Liver (tissue), 9 donors: Measurements from ENCODE around the gene TSPAN17. TPM values are rescaled to one million over a fixed set of nuclear protein-coding genes. Genes with fewer than 3 reads are reported as not detected.

Experiments
- DNase-seq: peaks from one replicate; pipeline ENCODE4 v3.0.0-alpha.2; 2017; ENCODE audit warnings: low spot score
- H3K27ac ChIP-seq, 2 donors: one replicate each; pipeline ENCODE4 v1.7.0; 2013; ENCODE audit warnings: inconsistent platforms in 2 of 2, low read length in 2 of 2, control low read depth in 1 of 2, low read depth in 1 of 2, mild to moderate bottlenecking in 1 of 2
- H3K27me3 ChIP-seq, 4 donors: one replicate each; pipeline versions ENCODE4 v1.6.1 to v1.7.0; 2013; ENCODE audit warnings: low read length in 3 of 4, inconsistent platforms in 1 of 4, mild to moderate bottlenecking in 1 of 4, moderate library complexity in 1 of 4; ENCODE audit not compliant: control insufficient read depth in 4 of 4, insufficient read depth in 4 of 4
- H3K36me3 ChIP-seq, 4 donors: one replicate each; pipeline versions ENCODE4 v1.6.1 to v1.7.0; 2013; ENCODE audit warnings: low read length in 3 of 4, mild to moderate bottlenecking in 3 of 4, low read depth in 1 of 4, moderate library complexity in 1 of 4; ENCODE audit not compliant: control insufficient read depth in 4 of 4, insufficient read depth in 3 of 4
- H3K4me1 ChIP-seq, 4 donors: one replicate each; pipeline versions ENCODE4 v1.6.1 to v1.7.0; 2013; ENCODE audit warnings: low read length in 3 of 4, mild to moderate bottlenecking in 3 of 4, moderate library complexity in 1 of 4; ENCODE audit not compliant: control insufficient read depth in 4 of 4, insufficient read depth in 4 of 4
- H3K4me3 ChIP-seq, 3 donors: one replicate each; pipeline versions ENCODE4 v1.6.1 to v1.7.0; 2013; ENCODE audit warnings: low read length in 3 of 3, control low read depth in 1 of 3, low read depth in 1 of 3, mild to moderate bottlenecking in 1 of 3
- H3K9ac ChIP-seq, 2 donors: one replicate each; pipeline ENCODE4 v1.7.0; 2013; ENCODE audit warnings: low read length in 2 of 2, mild to moderate bottlenecking in 2 of 2, moderate library complexity in 2 of 2, control low read depth in 1 of 2, low read depth in 1 of 2
- H3K9me3 ChIP-seq, 4 donors: one replicate each; pipeline versions ENCODE4 v1.6.1 to v1.7.0; 2013; ENCODE audit warnings: low read length in 3 of 4; ENCODE audit not compliant: control insufficient read depth in 4 of 4
- ATF3 ChIP-seq: IDR thresholded peaks from 2 replicates; pipeline ENCODE4 v1.6.1; 2016; ENCODE audit warnings: antibody characterized with exemption
- CTCF ChIP-seq: fragments of 150-350 bp; IDR thresholded peaks from 2 replicates; pipeline ENCODE4 v1.5.1; 2017; ENCODE audit warnings: improper control_type of control experiment, low read depth, low read length; ENCODE audit not compliant: missing input control
- EGR1 ChIP-seq, 2 donors: IDR thresholded peaks; 2 replicates each; pipeline ENCODE4 v1.6.1; 2016 to 2018; ENCODE audit warnings: antibody characterized with exemption in 2 of 2, low read depth in 2 of 2
- FOXA1 ChIP-seq: IDR thresholded peaks from 2 replicates; pipeline ENCODE4 v1.6.1; 2016; ENCODE audit warnings: antibody characterized with exemption
- GABPA ChIP-seq, 2 donors: IDR thresholded peaks in 1 of 2; conservative IDR thresholded peaks in 1 of 2; 2 replicates each; pipeline ENCODE4 v1.6.1; 2016; ENCODE audit warnings: antibody characterized with exemption in 2 of 2, mild to moderate bottlenecking in 1 of 2, moderate library complexity in 1 of 2
- HNF4G ChIP-seq: IDR thresholded peaks from 2 replicates; pipeline ENCODE4 v1.6.1; 2016; ENCODE audit warnings: antibody characterized with exemption
- MAX ChIP-seq: IDR thresholded peaks from 2 replicates; pipeline ENCODE4 v1.6.1; 2016; ENCODE audit warnings: antibody characterized with exemption
- NR2F2 ChIP-seq: IDR thresholded peaks from 2 replicates; pipeline ENCODE4 v1.6.1; 2016; ENCODE audit warnings: antibody characterized with exemption
- RAD21 ChIP-seq, 2 donors: IDR thresholded peaks; 2 replicates each; pipeline ENCODE4 v1.6.1; 2016; ENCODE audit warnings: antibody characterized with exemption in 2 of 2, mild to moderate bottlenecking in 2 of 2
- REST ChIP-seq: IDR thresholded peaks from 2 replicates; pipeline ENCODE4 v1.6.1; 2016; ENCODE audit warnings: antibody characterized with exemption, mild to moderate bottlenecking
- RXRA ChIP-seq, 2 donors: IDR thresholded peaks; 2 replicates each; pipeline ENCODE4 v1.6.1; 2017 to 2018; ENCODE audit warnings: antibody characterized with exemption in 2 of 2, mild to moderate bottlenecking in 1 of 2
- SP1 ChIP-seq: IDR thresholded peaks from 2 replicates; pipeline ENCODE4 v1.6.1; 2018; ENCODE audit warnings: antibody characterized with exemption, mild to moderate bottlenecking
- TAF1 ChIP-seq: conservative IDR thresholded peaks from 2 replicates; pipeline ENCODE4 v1.6.1; 2016; ENCODE audit warnings: antibody characterized with exemption, mild to moderate bottlenecking
- ZBTB33 ChIP-seq: IDR thresholded peaks from 2 replicates; pipeline ENCODE4 v1.6.1; 2016; ENCODE audit warnings: antibody characterized with exemption
- WGBS: extraction: QIAGEN DNeasy Blood & Tissue Kit; methylation state at CpG from one replicate; pipeline ENCODE4 v1.1.7; 2013; 5-methylcytosine and 5-hydroxymethylcytosine counted together
- polyA plus RNA-seq, 2 donors: library from polyadenylated mRNA; stranded (reverse) in 1 of 2; unstranded in 1 of 2; fragments of 200-250 nt in 1 of 2; fragments of >200 nt in 1 of 2; fragmentation: Nextera tagmentation in 1 of 2; extraction: Ambion mirVana in 1 of 2; gene quantifications; one replicate each; pipeline versions ENCODE4 v1.2.1 to v1.2.3, GENCODE V29; 2013 to 2015
- total RNA-seq, 2 donors: library from RNA; depleted of rRNA; stranded (reverse); fragments of >200 nt; gene quantifications; one replicate each; pipeline ENCODE4 v1.2.3, GENCODE V29; 2014
- donor health status: healthy.
- donor health status: healthy.
- donor health status: healthy.
- donor health status: healthy.
- donor health status: healthy.

The TSPAN17 gene
- total and polyA plus RNA-seq, 4 donors = 5.7 to 43.4 (median 16.2) TPM

GRCh38 chr5:176614805-176615478, 32.3 kb upstream of the TSPAN17 start:
- H3K4me3 ChIP-seq = no peak overlapping the region
- 62% methylated on average over 8 of the region's 8 CpGs for WGBS
- H3K4me1 ChIP-seq = peaks cover 0 to 8% (median 3%) of the 10 kb centered on the region in 4 donors
- no peak for TF ChIP-seq RXRA (IDR thresholded peaks at IDR 0.05)
- no peak for TF ChIP-seq MAX
- TF ChIP-seq ATF3 = no peak
- no peak for TF ChIP-seq TAF1
- no peak for TF ChIP-seq NR2F2
- no peak for TF ChIP-seq CTCF
- TF ChIP-seq SP1 = no peak
- peaks cover 0 to 12% (median 5%) of the 10 kb centered on the region in 4 donors for H3K27me3 ChIP-seq
- no peak for DNase-seq
- no peak overlapping the region for H3K9ac ChIP-seq
- H3K9me3 ChIP-seq = no peaks in the 10 kb centered on the region
- H3K27ac ChIP-seq = no peak overlapping the region
- H3K36me3 ChIP-seq = no peaks in the 10 kb centered on the region

- Histone ChIP-seq H3K36me3 (no peaks in the 10 kb centered on the region), H3K4me1 (peaks cover 0 to 4% (median 0%) of the 10 kb centered on the region in 4 donors), H3K4me3 (no peak overlapping the region), H3K27ac (no peak overlapping the region), H3K27me3 (peaks cover 0 to 13% (median 8%) of the 10 kb centered on the region in 4 donors), H3K9ac (no peak overlapping the region), H3K9me3 (no peaks in the 10 kb centered on the region)
- no peak for DNase-seq
- TF ChIP-seq GABPA (IDR thresholded peaks at IDR 0.05 in 1 of 2, conservative IDR thresholded peaks at IDR 0.05 in 1 of 2) (no peak), ZBTB33 (no peak), TAF1 (no peak), HNF4G (no peak), RAD21 (IDR thresholded peaks at IDR 0.05) (no peak), FOXA1 (no peak), CTCF (no peak), SP1 (no peak), REST (no peak), NR2F2 (no peak), EGR1 (IDR thresholded peaks at IDR 0.05; ENCODE audit: low read depth in 2 of 2) (no peak)
- WGBS = 62% methylated on average over 7 of the region's 7 CpGs
Observed at GRCh38 chr5:176616511-176616910, 30.8 kb upstream of the TSPAN17 start.
